GM21381 (cell line): Measurements from ENCODE around the gene ASCL5.

Experiments
- ATAC-seq: cut with Tn5 transposase; IDR thresholded peaks from one replicate; pipeline ENCODE4 v1.9.1; 2021; ENCODE audit warnings: mild to moderate bottlenecking, moderate library complexity; ENCODE audit not compliant: unreplicated experiment

Gene ASCL5

DNA sequence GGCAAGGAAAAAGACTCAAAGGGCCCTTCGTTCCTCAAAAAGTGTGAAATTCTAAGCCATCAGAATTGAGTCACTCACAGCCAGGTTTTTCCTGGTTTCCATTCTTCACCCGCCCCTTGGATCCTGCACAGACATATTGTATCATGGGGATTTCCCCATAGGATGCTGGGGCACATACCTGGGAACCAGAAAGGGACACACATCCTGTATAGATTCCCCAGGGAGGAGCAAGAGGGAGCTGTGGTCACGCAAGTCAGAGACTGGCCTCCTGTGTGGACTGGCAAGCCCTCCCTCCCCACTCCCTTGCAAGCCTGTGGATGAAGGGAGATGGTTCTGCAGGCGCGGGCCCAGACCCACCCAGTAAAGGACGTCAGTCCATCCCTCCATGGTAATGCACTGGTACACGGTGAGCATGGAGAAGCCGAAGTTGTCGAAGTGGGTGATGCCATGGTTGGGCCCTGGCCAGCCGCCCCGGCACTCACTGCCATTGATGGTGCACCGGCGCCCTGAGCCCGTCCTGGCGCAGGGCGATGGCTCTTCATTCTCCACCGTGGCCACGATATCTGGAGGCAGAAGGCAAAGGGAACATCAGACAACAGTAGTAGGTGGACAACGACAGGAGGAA is 38.0 kb downstream of the ASCL5 start:
- no peak for ATAC-seq

DNA sequence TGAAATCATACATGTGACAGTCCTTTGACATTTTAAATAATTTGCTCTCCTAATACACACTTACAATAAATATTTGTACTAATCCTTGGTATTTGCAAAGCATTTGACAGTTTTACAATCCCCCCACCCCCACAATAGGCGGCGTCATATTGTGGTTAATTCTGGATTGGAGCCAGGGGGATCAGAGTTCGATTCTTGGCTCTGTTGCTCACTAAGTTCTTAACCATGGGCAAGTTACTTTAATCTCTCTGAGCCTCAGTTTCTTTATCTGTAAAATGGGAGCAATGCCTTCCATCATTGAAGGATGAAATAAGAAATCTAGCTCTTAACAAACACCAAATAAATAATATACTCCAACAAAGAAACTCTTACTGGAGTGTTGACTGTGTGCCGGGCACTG is 38.6 kb downstream of the ASCL5 start:
- no peak for ATAC-seq

DNA sequence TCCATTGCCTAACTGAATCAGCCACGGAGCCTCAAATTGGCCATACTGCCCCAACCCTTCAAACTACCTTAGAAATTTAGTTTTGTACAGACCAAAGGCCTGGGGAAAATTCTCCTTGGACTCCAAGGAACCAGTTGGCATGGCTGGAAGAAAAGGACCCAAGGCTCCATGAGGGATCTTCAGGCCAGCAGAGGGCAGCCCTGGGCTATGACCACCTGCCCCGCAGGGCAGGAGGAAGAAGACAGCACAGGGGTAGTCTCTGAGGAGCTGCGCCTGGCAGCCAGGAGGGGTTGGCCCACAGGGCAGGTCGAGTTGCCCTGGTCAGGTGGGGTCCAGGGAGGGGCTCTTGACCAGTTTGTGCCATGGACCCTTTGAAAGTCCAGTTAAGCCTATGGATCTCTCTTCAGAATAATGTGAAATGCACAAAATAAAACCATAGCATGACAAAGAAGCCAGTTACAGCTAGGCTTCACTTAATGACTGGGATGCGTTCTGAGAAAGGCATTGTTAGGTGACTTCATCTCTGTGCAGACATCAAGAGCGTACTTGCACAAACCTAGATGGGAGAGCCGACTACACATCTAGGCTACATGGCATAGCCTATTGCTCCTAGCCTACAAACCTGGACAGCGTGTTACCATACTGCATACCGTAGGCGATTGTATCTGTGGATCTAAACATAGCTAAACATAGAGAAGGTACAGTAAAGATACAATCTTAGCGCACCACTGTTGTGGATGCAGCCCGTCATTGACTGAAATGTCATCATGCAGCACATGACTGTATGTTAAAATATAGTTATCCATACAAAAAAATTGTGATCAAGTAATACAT is 40.9 kb downstream of the ASCL5 start:
- ATAC-seq = no peak

DNA sequence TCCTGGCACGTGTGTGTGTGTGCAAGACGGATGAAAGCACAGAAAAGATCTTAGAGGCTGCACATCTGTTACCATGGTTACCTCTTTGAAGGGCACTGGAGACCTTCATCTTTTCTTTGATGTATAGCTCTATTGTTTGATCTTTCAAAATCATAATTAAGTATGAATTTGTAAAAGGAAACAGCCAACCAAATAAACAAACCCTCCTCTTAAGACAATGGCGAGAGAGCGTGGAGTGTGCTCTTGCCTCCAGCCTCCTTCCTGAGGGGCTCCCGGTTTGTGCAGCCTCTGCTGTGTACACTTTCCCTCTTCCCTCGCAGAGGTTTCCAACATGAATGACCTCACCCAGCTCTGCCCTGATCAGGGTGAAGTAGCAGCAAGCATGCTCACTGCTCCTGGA is 42.7 kb downstream of the ASCL5 start:
- no peak for ATAC-seq

DNA sequence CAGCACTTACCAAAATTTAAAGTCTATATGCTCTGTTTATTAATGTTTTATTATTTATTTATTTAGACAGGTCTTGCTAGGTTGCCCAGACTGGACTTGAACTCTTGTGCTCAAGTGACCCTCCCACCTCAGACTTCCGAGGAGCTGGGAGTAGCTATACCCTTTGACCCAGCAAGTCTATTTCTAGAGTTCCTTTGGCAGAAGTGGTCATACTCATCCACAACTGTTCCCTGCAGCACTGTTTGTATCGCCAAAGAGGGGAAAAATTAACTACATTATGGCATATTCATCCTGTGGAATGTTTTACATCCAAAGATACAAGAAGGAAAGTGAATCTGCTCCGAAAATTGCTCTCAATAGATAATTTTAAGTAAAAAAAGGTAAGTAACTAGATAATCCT is 43.2 kb downstream of the ASCL5 start:
- ATAC-seq = no peak

DNA sequence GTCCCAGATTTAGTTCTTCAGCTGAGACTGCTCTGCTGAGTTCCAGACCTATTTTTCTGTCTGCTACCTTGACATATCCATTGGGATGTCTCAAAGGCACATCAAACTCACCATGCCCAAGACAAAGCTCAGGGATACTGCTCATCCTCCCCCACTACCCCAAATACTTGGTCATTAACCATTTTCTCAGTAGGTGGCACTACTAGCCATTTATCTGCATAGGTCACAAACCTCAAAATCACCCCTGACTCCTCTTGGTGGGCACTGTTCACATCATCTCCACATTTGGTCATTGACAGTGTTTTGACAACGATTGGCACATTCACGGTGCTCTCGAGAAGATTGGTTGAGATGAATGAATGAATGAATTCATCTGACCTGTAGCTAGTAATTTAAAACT is 46.8 kb downstream of the ASCL5 start:
- ATAC-seq = no peak

DNA sequence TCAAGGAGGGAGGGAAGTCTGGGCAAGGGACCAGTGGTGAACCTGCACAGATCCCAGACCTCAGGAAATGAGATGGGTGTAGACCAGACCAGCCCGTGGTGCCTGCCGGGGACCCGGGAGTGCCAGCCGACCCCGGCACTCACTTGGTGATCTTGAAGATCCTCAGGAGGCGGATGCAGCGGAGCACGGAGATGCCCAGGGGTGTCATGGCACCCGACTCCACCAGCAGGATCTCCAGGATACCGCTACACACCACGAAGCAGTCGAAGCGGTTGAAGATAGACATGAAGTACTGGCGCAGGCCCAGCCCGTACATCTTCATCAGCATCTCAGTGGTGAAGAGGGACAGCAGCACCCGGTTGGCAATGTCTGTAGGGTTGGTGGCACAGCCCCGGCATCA is 49.2 kb downstream of the ASCL5 start:
- no peak for ATAC-seq

DNA sequence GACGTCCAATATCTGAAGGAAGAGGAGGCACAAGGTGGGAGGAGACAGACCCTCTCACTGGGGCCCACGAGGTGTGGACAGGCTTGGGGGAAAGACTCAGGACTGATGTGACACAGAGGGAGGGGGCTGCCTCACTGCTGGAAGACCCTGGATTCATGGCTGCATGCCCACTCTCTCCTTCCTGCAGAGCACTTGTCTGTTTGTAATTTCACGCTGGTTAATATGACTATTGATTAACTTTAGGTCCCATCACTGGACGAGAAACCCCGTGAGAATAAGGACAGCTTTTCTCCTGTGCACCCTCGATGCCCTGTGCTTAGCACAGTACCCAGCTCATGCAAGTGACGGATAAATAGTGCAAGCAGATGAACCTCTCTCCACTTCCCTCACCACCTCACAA is 49.9 kb downstream of the ASCL5 start:
- ATAC-seq = no peak

DNA sequence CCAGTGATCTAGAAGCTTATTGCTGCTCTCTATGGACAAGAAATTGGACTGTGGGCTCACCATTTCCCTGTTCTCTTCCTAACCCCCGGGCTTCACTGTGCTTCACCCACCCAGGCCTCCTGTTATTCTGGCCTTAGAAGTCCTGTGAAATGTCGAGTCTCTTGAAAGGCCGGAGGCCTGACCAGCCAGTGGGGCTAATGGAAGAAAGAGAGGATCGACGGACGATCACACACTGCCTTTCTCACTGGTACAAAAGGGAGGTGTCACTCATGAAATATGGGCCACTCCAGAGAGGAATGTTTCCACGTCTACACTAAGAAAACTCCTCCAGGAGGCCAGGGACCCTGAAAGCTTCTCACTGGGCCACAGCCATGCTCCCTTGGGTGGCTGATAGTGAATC is 50.9 kb downstream of the ASCL5 start:
- no peak for ATAC-seq

DNA sequence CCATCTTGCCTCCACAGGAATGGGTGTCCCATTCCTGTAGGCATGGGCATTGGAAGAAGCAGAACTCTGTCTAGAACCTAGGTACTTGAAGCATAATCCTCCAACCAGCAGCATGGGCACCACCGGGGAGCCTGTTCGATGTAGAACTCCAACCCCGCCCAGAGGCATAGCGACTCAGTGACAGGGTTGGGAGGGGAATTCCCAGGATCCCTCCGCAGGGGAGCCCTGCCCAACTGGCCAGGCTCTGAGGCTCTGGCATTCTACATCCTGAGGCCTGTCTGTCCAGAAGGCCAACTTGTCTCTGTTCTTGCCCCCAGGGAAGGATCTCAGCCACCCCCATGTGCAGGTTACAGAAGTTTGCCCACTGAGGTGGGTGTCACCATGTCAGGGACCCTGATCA is 53.0 kb downstream of the ASCL5 start:
- ATAC-seq = no peak

DNA sequence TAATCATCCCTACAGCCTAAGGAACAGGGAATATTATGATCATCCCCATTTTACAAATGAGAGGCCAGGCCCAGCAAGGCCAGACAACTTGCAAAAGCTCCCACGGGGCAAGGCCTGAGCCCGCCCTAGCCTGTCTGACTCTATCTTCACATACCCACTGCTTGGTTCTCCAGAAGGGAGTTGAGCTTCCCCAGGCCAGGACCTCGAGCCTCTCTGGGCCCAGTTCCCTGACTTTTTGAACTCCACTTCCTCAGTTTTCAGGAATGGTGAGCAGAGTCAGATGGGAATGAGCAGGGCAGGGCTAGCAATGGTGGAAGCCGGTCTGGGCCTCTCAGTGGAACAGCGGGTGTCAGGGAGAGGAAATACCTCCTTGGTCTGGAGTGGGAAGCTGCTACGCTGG is 54.1 kb downstream of the ASCL5 start:
- no peak for ATAC-seq

DNA sequence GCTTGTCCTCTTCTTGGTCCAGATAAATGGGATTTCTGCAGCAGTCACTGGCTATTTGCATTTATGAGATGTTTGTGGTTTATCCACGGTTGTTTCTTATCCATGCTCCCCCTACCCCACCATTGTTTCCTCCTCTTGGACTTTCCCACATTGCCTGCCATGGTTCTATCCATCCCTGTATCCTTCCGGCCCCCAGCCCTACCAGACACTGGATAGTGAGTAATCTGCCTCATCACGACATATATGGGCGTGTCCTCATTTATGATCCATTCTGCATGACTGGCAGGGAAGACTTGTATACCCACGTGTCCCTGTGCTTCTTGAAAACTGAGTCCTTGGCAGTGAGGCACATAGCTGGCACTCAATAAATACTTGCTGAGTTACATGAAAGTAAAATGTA is 54.8 kb downstream of the ASCL5 start:
- no peak for ATAC-seq

DNA sequence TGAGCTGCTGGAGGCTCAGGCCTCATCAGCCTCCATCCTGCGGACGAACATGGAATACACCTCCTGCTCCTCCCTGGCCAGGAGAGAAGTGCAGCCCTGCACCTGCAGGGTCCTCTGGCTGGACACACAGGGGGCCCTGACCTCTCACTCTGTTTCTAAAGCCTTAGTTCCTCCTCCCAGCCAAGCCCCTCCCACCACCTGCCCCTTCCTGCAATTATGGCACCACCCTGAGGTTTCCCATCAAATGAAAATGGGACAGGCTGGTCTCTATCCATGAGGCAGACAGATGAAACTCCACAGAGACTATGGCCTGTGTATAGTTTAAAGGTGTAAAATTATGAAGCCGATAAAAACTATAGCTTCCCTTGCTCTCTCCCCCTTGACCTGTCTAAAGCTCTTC is 57.3 kb downstream of the ASCL5 start:
- ATAC-seq = no peak

DNA sequence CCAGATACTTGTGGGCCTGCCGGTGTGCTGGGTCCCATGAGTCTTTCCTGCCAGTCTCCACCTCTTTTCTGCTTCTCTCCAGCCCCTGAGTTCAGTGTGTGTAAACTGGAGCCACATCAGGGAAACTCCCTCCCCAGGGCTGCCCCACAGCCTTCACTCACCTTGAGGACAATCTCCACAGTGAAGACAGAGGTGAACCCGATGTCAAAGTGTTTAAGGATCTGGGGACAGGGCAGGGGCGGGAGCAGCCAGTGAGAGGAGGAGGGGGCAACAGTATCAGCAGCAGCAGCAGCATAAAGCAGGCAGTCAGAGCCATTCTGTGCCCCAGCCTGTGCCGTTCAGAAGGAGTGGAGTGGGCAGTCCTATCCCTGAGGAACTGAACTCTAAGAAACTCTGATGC is 58.0 kb downstream of the ASCL5 start:
- no peak for ATAC-seq

DNA sequence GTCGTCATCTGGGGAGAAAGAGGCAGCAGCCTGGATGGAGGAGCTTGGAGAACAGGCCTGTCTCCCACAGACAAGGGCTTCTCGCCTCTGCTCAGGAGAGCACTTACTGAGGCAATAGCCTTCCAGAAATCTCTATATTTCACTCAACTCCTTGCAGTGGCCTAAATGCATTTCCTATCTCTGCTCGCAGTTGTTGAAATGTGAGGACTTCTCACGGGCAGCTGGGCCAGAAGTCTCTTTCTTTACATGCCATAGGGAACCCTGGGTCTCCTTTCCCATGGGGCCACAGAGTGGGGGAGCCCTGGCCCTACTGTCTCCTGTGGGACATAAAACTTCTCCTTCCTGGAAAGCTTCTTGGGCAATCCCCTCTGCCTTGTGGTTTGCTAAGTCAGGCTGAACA is 60.0 kb downstream of the ASCL5 start:
- ATAC-seq = no peak

DNA sequence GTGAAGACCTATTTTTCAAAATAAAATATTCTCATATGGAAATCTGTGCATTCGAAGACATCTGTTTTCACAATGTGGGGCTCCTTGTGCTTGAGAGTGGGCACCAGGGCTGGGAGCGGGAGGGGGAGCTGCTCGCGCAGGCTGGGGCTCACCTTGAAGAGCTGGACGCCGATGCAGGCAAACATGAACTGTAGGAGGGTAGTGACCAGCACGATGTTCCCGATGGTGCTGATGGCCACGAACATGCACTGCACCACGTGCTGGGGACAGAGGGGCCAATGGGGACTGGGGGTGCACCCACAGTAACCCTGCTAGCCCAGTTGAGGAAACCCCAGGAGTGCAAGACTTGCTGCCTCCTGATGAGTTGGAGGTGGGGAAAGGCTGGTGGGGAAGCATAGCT is 61.3 kb downstream of the ASCL5 start:
- ATAC-seq = no peak

DNA sequence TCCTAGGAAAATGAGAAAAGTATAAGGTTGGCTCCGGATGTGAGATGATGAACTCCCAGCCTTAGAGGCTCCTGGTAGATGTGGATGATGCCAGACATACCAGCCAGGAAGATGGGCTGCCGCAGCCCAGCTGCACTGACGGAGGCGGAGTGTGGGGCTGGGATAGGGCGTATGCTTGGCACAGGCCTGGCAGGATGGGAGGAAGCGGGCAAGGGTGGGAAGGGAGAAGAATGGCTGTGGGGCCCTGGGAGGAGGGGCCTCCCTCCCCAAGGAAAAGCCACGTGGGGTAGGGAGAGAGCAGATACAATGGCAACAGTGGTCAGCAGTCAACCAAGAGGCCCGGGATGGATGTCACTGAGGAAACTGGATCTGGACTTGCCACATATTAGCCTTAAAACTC is 62.2 kb downstream of the ASCL5 start:
- ATAC-seq = no peak
